ENCODE results near the gene GBA2.

The GBA2 gene

DNA sequence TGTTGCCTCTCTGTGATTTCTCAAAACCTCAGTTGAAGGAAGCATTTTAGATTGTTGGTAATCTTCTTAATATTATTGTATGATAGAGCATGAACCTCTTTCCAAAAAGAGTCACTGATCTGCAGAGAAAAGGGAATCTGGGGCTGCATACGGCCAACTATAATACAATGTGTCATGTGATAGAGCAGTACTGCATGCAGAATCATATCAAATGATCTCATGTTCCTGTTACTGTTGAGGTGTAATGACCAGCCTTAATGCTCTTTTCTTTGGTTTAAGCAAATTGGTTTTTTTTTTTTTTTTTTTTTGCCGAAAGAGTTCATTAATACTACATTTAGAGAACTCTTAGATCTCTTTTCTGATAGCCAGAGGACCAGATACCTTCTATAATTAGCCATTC lies 18.0 kb upstream of the GBA2 start:
- H3K4me3 ChIP-seq (ENCODE audit: insufficient read length, low read depth), result no peak overlapping the region
- H3K9me3 ChIP-seq (ENCODE audit: insufficient read depth, low read length), result no peaks in the 10 kb centered on the region
- TF ChIP-seq ZNF274 (IDR thresholded peaks at IDR 0.05; ENCODE audit: low read depth, low read length) (no peak), YY1 (IDR thresholded peaks at IDR 0.05; ENCODE audit: insufficient read depth, insufficient read length) (no peak), SUZ12 (IDR thresholded peaks at IDR 0.05; ENCODE audit: extremely low read depth, insufficient read depth, insufficient read length) (no peak)
- no peaks in the 10 kb centered on the region for H3K27me3 ChIP-seq (ENCODE audit: insufficient read depth, insufficient read length)
- H3K9ac ChIP-seq (ENCODE audit: insufficient read length, low read depth), result no peak overlapping the region
- no peaks in the 10 kb centered on the region for H3K36me3 ChIP-seq (ENCODE audit: insufficient read depth, insufficient read length, low read length)
- no peak for DNase-seq (ENCODE audit: low read depth, low spot score)
- H3K4me1 ChIP-seq (ENCODE audit: insufficient read depth, insufficient read length), result no peaks in the 10 kb centered on the region

DNA sequence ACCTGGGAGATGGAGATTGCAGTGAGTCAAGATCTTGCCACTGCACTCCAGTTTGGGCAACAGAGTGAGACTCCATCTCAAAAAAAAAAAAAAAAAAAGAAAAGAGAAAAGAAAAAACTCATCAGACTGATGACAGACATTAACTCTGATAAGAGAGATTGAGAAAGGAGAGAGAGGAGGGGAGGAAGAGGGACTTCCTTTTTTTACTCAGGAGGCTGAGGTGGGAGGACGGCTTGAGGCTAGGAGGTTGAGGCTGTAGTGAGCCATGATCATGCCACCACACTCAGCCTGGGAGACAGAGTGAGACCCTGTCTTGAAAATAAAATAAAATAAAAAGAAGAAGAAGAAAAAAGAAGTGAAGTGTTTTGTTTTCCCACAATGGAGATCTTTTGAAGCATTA lies 14.8 kb upstream of the GBA2 start:
- no peak for DNase-seq (ENCODE audit: low read depth, low spot score)
- no peaks in the 10 kb centered on the region for H3K36me3 ChIP-seq (ENCODE audit: insufficient read depth, insufficient read length, low read length)
- no peak for TF ChIP-seq SUZ12 (IDR thresholded peaks at IDR 0.05; ENCODE audit: extremely low read depth, insufficient read depth, insufficient read length)
- no peak for TF ChIP-seq YY1 (IDR thresholded peaks at IDR 0.05; ENCODE audit: insufficient read depth, insufficient read length)
- TF ChIP-seq ZNF274 (IDR thresholded peaks at IDR 0.05; ENCODE audit: low read depth, low read length), result no peak
- no peaks in the 10 kb centered on the region for H3K27me3 ChIP-seq (ENCODE audit: insufficient read depth, insufficient read length)
- H3K4me1 ChIP-seq (ENCODE audit: insufficient read depth, insufficient read length), result no peaks in the 10 kb centered on the region
- H3K9ac ChIP-seq (ENCODE audit: insufficient read length, low read depth), result no peak overlapping the region
- H3K9me3 ChIP-seq (ENCODE audit: insufficient read depth, low read length), result no peaks in the 10 kb centered on the region
- H3K4me3 ChIP-seq (ENCODE audit: insufficient read length, low read depth), result no peak overlapping the region

DNA sequence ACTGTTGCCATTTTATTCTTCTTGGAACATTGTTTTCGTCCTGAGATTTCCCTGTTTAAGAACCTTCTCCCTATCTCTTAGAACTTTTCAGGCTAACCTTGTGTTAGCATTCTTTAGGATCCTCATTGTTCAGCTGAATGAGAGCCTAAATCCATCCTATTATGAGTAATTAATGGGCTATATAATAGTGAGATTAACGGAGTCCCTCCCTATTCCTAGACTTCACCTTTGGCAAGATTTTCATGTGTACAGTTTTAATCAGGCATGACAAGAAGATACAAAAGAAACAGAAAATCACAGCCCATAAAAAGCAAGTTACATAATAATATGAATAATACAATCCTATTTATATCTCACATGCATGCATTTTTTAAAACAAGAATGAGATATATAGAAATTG lies 14.2 kb upstream of the GBA2 start:
- Histone ChIP-seq H3K4me1 (ENCODE audit: insufficient read depth, insufficient read length) (no peaks in the 10 kb centered on the region), H3K4me3 (ENCODE audit: insufficient read length, low read depth) (no peak overlapping the region), H3K27me3 (ENCODE audit: insufficient read depth, insufficient read length) (no peaks in the 10 kb centered on the region), H3K9ac (ENCODE audit: insufficient read length, low read depth) (no peak overlapping the region), H3K9me3 (ENCODE audit: insufficient read depth, low read length) (no peaks in the 10 kb centered on the region), H3K36me3 (ENCODE audit: insufficient read depth, insufficient read length, low read length) (no peaks in the 10 kb centered on the region)
- no peak for TF ChIP-seq YY1 (IDR thresholded peaks at IDR 0.05; ENCODE audit: insufficient read depth, insufficient read length)
- TF ChIP-seq ZNF274 (IDR thresholded peaks at IDR 0.05; ENCODE audit: low read depth, low read length), result no peak
- TF ChIP-seq SUZ12 (IDR thresholded peaks at IDR 0.05; ENCODE audit: extremely low read depth, insufficient read depth, insufficient read length), result no peak
- no peak for DNase-seq (ENCODE audit: low read depth, low spot score)

DNA sequence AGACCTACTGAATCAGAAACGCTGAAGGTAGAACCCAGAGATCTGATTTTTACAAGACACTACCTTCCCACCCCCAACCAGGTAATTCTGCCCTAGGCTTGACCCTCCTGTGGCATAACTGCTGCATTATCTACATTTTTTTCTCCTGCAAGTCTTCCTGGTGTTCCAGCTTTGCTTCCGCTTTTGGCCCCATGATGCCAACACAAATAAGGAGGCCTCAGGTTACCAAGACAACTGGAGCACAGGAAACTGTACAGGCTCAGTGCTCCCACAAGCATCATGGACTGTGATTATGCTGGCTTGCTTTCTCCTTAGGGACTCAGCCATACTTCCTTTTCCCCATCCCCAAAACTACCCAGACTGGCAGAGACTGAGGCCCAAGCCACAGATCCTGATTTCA lies 11.6 kb upstream of the GBA2 start:
- Histone ChIP-seq H3K4me1 (ENCODE audit: insufficient read depth, insufficient read length) (peaks cover 6% of the 10 kb centered on the region), H3K9me3 (ENCODE audit: insufficient read depth, low read length) (no peaks in the 10 kb centered on the region), H3K4me3 (ENCODE audit: insufficient read length, low read depth) (no peak overlapping the region), H3K9ac (ENCODE audit: insufficient read length, low read depth) (no peak overlapping the region), H3K27me3 (ENCODE audit: insufficient read depth, insufficient read length) (no peaks in the 10 kb centered on the region), H3K36me3 (ENCODE audit: insufficient read depth, insufficient read length, low read length) (no peaks in the 10 kb centered on the region)
- no peak for TF ChIP-seq YY1 (IDR thresholded peaks at IDR 0.05; ENCODE audit: insufficient read depth, insufficient read length)
- no peak for TF ChIP-seq ZNF274 (IDR thresholded peaks at IDR 0.05; ENCODE audit: low read depth, low read length)
- TF ChIP-seq SUZ12 (IDR thresholded peaks at IDR 0.05; ENCODE audit: extremely low read depth, insufficient read depth, insufficient read length), result no peak
- DNase-seq (ENCODE audit: low read depth, low spot score), result no peak

DNA sequence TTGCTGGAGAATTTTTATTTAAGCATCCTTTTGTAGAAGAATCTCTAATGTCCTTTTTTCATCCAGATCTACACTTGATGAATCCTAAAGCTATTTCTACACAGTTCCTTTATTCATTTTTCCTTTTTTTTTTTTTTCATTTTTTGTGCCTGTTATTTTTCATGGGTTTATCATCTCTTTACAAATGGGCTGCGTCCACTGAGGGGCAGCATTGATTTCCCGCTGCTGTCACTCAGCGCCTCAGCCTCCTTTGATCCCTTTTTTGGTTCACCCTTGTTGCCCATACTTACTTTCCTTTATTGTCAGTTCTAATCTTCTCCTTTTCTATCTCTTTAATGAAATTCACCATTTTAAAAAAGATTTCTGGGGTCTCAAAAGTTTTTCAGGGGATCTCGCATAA lies 10.8 kb upstream of the GBA2 start:
- H3K9ac ChIP-seq (ENCODE audit: insufficient read length, low read depth), result no peak overlapping the region
- TF ChIP-seq YY1 (IDR thresholded peaks at IDR 0.05; ENCODE audit: insufficient read depth, insufficient read length), result no peak
- no peak for TF ChIP-seq SUZ12 (IDR thresholded peaks at IDR 0.05; ENCODE audit: extremely low read depth, insufficient read depth, insufficient read length)
- H3K9me3 ChIP-seq (ENCODE audit: insufficient read depth, low read length), result no peaks in the 10 kb centered on the region
- no peak for DNase-seq (ENCODE audit: low read depth, low spot score)
- H3K4me1 ChIP-seq (ENCODE audit: insufficient read depth, insufficient read length), result peaks cover 6% of the 10 kb centered on the region
- no peak overlapping the region for H3K4me3 ChIP-seq (ENCODE audit: insufficient read length, low read depth)
- no peaks in the 10 kb centered on the region for H3K27me3 ChIP-seq (ENCODE audit: insufficient read depth, insufficient read length)
- peaks cover 5% of the 10 kb centered on the region for H3K36me3 ChIP-seq (ENCODE audit: insufficient read depth, insufficient read length, low read length)

DNA sequence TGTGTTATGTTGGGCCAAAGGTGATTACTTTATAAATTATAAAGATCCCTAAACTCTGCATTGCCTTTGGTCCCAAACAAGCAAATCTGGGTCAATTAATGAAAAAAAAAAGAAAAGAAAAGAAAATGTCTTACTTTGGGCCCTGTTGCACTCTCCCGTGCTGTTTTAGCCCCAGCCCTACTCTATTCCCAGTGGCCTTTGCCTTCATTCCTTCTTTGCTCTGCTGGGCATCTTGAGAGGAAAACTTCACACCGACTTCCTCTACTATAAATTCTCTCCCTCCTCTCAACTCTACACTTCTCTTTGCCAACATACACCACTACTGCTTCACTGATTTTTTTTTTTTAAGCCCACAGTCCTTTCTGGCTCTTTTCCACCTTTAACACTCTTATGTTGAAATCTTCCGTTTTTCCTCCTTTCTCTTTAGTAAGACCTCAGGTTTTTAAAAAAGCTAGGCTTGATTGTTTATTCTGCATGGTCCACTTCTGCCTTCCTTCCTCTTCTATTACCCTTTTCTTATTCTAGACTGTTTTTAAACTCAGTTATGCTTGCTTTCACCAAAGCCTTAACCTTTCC lies 9.5 kb upstream of the GBA2 start:
- no peaks in the 10 kb centered on the region for H3K9me3 ChIP-seq (ENCODE audit: insufficient read depth, low read length)
- peaks cover 17% of the 10 kb centered on the region for H3K36me3 ChIP-seq (ENCODE audit: insufficient read depth, insufficient read length, low read length)
- DNase-seq (ENCODE audit: low read depth, low spot score), result no peak
- TF ChIP-seq YY1 (IDR thresholded peaks at IDR 0.05; ENCODE audit: insufficient read depth, insufficient read length) (no peak), SUZ12 (IDR thresholded peaks at IDR 0.05; ENCODE audit: extremely low read depth, insufficient read depth, insufficient read length) (no peak)
- H3K4me3 ChIP-seq (ENCODE audit: insufficient read length, low read depth), result no peak overlapping the region
- peaks cover 10% of the 10 kb centered on the region for H3K4me1 ChIP-seq (ENCODE audit: insufficient read depth, insufficient read length)
- no peaks in the 10 kb centered on the region for H3K27me3 ChIP-seq (ENCODE audit: insufficient read depth, insufficient read length)
- no peak overlapping the region for H3K9ac ChIP-seq (ENCODE audit: insufficient read length, low read depth)

DNA sequence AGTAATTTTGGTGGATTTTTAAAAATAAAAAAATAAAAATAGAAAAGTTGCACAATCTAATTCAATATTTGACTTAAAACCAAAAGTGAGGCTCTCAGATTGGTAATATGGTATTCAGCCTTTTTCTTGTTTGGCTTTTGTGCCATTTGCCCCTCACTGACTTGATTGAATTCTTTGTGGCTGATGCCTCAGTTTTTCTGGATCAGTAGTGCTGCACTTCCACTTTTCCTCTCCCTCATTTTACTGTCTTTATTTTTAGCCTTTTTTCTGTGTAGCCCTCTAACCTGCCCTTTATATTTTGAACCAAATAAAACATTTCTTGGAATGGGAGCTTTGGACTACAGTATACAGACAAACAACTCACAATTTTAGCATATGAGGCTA lies 8.9 kb upstream of the GBA2 start:
- Histone ChIP-seq H3K9ac (ENCODE audit: insufficient read length, low read depth) (no peak overlapping the region), H3K36me3 (ENCODE audit: insufficient read depth, insufficient read length, low read length) (peaks cover 24% of the 10 kb centered on the region), H3K9me3 (ENCODE audit: insufficient read depth, low read length) (no peaks in the 10 kb centered on the region), H3K27me3 (ENCODE audit: insufficient read depth, insufficient read length) (no peaks in the 10 kb centered on the region), H3K4me3 (ENCODE audit: insufficient read length, low read depth) (peak overlapping the region; percentile 60), H3K4me1 (ENCODE audit: insufficient read depth, insufficient read length) (peaks cover 10% of the 10 kb centered on the region)
- TF ChIP-seq ZNF274 (IDR thresholded peaks at IDR 0.05; ENCODE audit: low read depth, low read length) (no peak), SUZ12 (IDR thresholded peaks at IDR 0.05; ENCODE audit: extremely low read depth, insufficient read depth, insufficient read length) (no peak), YY1 (IDR thresholded peaks at IDR 0.05; ENCODE audit: insufficient read depth, insufficient read length) (no peak)
- DNase-seq (ENCODE audit: low read depth, low spot score), result no peak
